Activated T-cell treated with anti-CD3 and anti-CD28 coated beads, Interleukin-2, amount 50 U/mL, for 4 hours (primary cell): ENCODE measurements around the gene SNX25. TPM values are rescaled to one million over a fixed set of nuclear protein-coding genes. Genes with fewer than 3 reads are reported as not detected.

Experiments used
- ATAC-seq, 2 donors: fragments of 200-7000 bp; cut with Tn5 transposase; one replicate each; pipeline ENCODE4 v1.10.0; 2021
- DNase-seq: peaks from one replicate; pipeline ENCODE4 v3.0.0-alpha.2; 2020
- H3K27me3 Mint-ChIP-seq: one replicate; pipeline ENCODE4 v1.8.0; 2021; ENCODE audit warnings: low read depth, mixed read lengths
- H3K36me3 Mint-ChIP-seq: one replicate; pipeline ENCODE4 v1.8.0; 2022; ENCODE audit warnings: mixed read lengths; ENCODE audit not compliant: insufficient read depth
- H3K4me1 Mint-ChIP-seq: one replicate; pipeline ENCODE4 v1.8.0; 2021; ENCODE audit warnings: low read depth, mixed read lengths
- H3K4me3 Mint-ChIP-seq: one replicate; pipeline ENCODE4 v1.8.0; 2021; ENCODE audit warnings: mild to moderate bottlenecking, moderate library complexity, mixed read lengths
- H3K9me3 Mint-ChIP-seq: one replicate; pipeline ENCODE4 v1.8.0; 2021; ENCODE audit warnings: mixed read lengths
- total RNA-seq, 3 donors: library from RNA; stranded (reverse); gene quantifications; one replicate each; pipeline ENCODE4 v1.2.1, GENCODE V29; 2021

SNX25 gene
- total RNA-seq, 3 donors from 2014 or later = 9.5 to 10.9 (median 10.3) TPM

GRCh38 chr4:185213877-185214276, 4.5 kb downstream of the SNX25 start:
- Mint-ChIP-seq H3K4me3 (no peak overlapping the region), H3K9me3 (no peaks in the 10 kb centered on the region), H3K27me3 (no peaks in the 10 kb centered on the region), H3K4me1 (peaks cover 37% of the 10 kb centered on the region), H3K36me3 (no peaks in the 10 kb centered on the region)
- no peak for DNase-seq
- ATAC-seq = no peak

DNA sequence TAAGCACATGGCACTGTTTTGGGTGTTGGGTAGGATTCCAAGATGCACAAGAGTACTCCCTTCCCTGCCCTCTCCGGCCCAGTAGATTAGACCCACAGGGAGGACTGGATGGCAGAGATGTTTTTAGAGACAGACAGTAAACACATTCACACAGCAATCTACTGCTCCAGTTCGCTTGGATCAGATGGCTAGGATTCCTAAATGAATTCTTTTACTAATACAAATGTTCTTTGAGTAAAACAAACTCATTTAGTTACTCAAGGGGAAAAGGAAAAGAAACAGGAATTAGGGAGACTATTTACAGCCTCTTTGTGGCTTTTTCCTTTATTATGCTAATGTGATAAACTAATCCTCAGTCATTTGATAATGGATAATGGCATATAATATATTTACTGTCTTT, 5.9 kb downstream of the SNX25 start:
- Mint-ChIP-seq H3K27me3 (no peaks in the 10 kb centered on the region), H3K36me3 (no peaks in the 10 kb centered on the region), H3K4me3 (no peak overlapping the region), H3K4me1 (peaks cover 39% of the 10 kb centered on the region), H3K9me3 (no peaks in the 10 kb centered on the region)
- DNase-seq = no peak
- ATAC-seq = no peak

DNA sequence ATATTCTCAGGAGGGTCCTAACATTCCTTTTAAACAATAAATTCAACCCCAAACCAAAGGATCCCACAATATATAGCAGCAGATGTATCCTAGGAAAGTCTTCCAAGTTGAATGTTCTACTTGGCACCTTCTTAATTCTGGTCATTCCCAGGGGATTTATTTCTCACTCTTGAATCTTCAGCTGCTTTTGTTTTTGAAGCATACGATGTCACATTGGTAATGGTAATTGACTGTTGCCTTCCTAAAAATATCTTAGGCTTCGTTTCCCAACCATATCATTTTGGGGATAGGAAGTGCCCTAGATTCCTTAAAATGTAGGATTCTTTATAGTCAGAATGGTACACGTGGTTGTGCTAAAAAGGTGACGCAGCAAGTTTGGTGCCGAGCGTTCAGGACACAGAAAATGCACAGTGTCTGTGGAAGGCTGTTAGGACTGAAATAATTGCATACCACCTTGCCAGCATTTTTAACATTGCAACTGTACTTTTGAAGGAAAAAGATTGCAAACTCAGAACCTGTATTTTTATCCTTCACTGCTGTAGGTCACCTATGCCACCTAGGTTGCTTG, 8.1 kb downstream of the SNX25 start:
- DNase-seq (no peak), ATAC-seq (no peak)
- no peaks in the 10 kb centered on the region for H3K9me3 Mint-ChIP-seq
- no peak overlapping the region for H3K4me3 Mint-ChIP-seq
- H3K27me3 Mint-ChIP-seq = no peaks in the 10 kb centered on the region
- peaks cover 6% of the 10 kb centered on the region for H3K36me3 Mint-ChIP-seq
- peaks cover 27% of the 10 kb centered on the region for H3K4me1 Mint-ChIP-seq

GRCh38 chr4:185218312-185218711, 8.9 kb downstream of the SNX25 start:
- H3K4me3 Mint-ChIP-seq = no peak overlapping the region
- peaks cover 6% of the 10 kb centered on the region for H3K36me3 Mint-ChIP-seq
- ATAC-seq (no peak), DNase-seq (no peak)
- H3K4me1 Mint-ChIP-seq = peaks cover 23% of the 10 kb centered on the region
- H3K27me3 Mint-ChIP-seq = no peaks in the 10 kb centered on the region
- H3K9me3 Mint-ChIP-seq = no peaks in the 10 kb centered on the region

DNA sequence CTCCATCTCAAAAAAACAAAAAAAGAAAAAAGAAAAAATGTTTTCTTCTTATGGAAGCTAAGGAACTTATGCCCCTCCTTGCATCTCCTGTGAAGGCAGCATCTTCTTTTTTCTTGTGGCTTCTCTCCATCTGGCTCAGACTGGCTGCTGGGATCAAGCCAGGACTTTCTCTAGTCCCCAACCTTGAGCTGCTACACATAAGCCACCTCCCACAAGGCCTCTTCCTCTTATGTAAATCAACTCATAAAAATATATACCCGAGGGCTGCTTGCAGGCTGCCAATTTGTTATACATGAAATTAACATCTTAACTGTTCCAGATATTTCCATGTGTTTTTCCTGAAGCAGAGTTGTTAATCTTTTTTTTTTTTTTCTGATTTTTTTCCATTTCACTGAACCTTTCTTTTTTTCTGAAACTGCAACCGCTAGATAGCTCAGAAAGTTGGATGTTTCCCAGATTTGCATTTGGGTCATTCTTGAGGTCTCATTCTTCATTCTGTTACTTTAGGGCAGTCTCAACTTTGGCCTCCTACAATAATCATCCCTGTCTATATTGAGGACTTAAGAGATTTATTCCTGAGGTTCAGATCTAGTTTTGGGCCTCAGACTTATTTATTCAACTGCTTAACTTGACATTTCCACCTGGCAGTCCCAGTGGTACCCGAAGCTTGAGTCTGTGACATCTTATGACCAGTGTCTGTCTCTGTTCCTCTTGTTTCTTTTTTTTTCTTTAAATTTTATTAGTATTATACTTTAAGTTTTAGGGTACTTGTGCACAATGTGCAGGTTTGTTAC, 10.3 kb downstream of the SNX25 start:
- Mint-ChIP-seq H3K4me1 (peaks cover 19% of the 10 kb centered on the region), H3K9me3 (no peaks in the 10 kb centered on the region), H3K27me3 (no peaks in the 10 kb centered on the region), H3K36me3 (peaks cover 6% of the 10 kb centered on the region), H3K4me3 (no peak overlapping the region)
- no peak for ATAC-seq
- DNase-seq = no peak

GRCh38 chr4:185221491-185221890, 12.1 kb downstream of the SNX25 start:
- Mint-ChIP-seq H3K27me3 (no peaks in the 10 kb centered on the region), H3K4me1 (peaks cover 19% of the 10 kb centered on the region), H3K4me3 (no peak overlapping the region), H3K9me3 (no peaks in the 10 kb centered on the region), H3K36me3 (peaks cover 6% of the 10 kb centered on the region)
- ATAC-seq = no peak
- DNase-seq = no peak

DNA sequence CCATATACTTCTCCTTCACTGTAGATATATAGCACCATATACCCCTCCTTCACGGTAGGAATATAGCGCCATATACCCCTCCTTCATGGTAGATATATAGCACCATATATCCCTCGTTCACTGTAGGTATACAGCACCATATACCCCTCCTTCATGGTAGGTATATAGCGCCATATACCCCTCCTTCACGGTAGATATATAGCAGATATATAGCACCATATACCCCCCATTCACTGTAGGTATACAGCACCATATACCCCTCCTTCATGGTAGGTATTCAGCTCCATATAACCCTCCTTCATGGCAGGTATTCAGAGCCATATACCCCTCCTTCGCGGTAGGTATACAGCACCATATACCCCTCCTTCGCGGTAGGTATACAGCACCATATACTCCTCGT, 12.5 kb downstream of the SNX25 start:
- Mint-ChIP-seq H3K4me3 (no peak overlapping the region), H3K4me1 (peaks cover 15% of the 10 kb centered on the region), H3K27me3 (no peaks in the 10 kb centered on the region), H3K9me3 (no peaks in the 10 kb centered on the region), H3K36me3 (peaks cover 6% of the 10 kb centered on the region)
- ATAC-seq (no peak), DNase-seq (no peak)

GRCh38 chr4:185222598-185222997, 13.2 kb downstream of the SNX25 start:
- H3K9me3 Mint-ChIP-seq = no peaks in the 10 kb centered on the region
- H3K36me3 Mint-ChIP-seq = peaks cover 6% of the 10 kb centered on the region
- peaks cover 13% of the 10 kb centered on the region for H3K4me1 Mint-ChIP-seq
- H3K4me3 Mint-ChIP-seq = no peak overlapping the region
- ATAC-seq (no peak), DNase-seq (no peak)
- H3K27me3 Mint-ChIP-seq = no peaks in the 10 kb centered on the region

GRCh38 chr4:185224597-185224996, 15.2 kb downstream of the SNX25 start:
- H3K9me3 Mint-ChIP-seq = no peaks in the 10 kb centered on the region
- no peaks in the 10 kb centered on the region for H3K27me3 Mint-ChIP-seq
- ATAC-seq (no peak), DNase-seq (no peak)
- H3K4me1 Mint-ChIP-seq = peaks cover 9% of the 10 kb centered on the region
- no peak overlapping the region for H3K4me3 Mint-ChIP-seq
- peaks cover 6% of the 10 kb centered on the region for H3K36me3 Mint-ChIP-seq

GRCh38 chr4:185225940-185226339, 16.5 kb downstream of the SNX25 start:
- Mint-ChIP-seq H3K4me1 (peaks cover 6% of the 10 kb centered on the region), H3K4me3 (no peak overlapping the region), H3K9me3 (no peaks in the 10 kb centered on the region), H3K36me3 (peaks cover 6% of the 10 kb centered on the region), H3K27me3 (no peaks in the 10 kb centered on the region)
- no peak for ATAC-seq
- DNase-seq = no peak

- H3K36me3 Mint-ChIP-seq = no peaks in the 10 kb centered on the region
- DNase-seq (no peak), ATAC-seq (no peak)
- no peak overlapping the region for H3K4me3 Mint-ChIP-seq
- no peaks in the 10 kb centered on the region for H3K27me3 Mint-ChIP-seq
- peaks cover 6% of the 10 kb centered on the region for H3K4me1 Mint-ChIP-seq
- H3K9me3 Mint-ChIP-seq = no peaks in the 10 kb centered on the region
These were observed 17.7 kb downstream of the SNX25 start for GRCh38 chr4:185227131-185227551.

GRCh38 chr4:185227713-185228278, 18.4 kb downstream of the SNX25 start:
- Mint-ChIP-seq H3K4me3 (no peak overlapping the region), H3K9me3 (no peaks in the 10 kb centered on the region), H3K4me1 (peaks cover 11% of the 10 kb centered on the region), H3K36me3 (no peaks in the 10 kb centered on the region), H3K27me3 (no peaks in the 10 kb centered on the region)
- no peak for ATAC-seq
- no peak for DNase-seq

DNA sequence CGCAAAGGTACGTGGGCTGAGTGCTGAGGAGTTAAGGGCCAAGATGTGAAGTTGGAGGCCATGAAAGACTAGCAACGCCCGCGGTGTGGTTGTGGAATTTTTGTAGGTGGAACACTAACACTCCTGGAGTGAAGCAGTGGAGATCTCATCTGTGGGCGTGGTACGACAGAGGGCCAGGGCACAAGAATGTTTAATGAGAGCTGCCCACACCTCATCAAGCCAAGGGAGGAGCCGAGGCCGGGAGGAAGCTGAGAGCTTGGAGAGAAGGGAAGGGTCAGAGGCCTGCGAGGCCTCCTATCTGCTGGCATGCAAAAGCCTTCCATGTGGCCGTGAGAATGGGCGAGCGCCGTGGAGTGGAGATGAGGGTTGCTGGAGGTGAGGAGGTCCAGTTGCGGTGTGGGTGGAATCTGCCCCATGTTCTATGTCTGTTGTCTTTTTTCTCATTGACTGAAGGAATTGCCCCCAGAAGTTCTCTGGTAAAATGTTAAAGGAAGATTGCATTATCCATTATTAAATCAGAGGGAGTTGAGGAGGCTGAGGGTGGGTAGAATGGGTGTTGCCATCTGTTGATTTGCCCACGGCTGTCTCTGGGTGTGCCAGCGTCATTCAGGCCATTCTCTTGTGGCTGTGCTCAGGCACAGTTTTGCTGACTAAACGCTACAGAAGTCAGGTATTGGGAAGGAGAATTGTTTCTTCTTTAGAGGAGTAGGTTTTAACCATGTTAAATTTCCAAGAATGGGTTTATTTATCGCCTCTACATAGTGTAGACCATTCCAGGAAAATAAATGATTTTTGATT, 19.8 kb downstream of the SNX25 start:
- no peak overlapping the region for H3K4me3 Mint-ChIP-seq
- no peaks in the 10 kb centered on the region for H3K27me3 Mint-ChIP-seq
- DNase-seq (no peak), ATAC-seq (no peak)
- H3K36me3 Mint-ChIP-seq = no peaks in the 10 kb centered on the region
- H3K4me1 Mint-ChIP-seq = peaks cover 11% of the 10 kb centered on the region
- no peaks in the 10 kb centered on the region for H3K9me3 Mint-ChIP-seq

DNA sequence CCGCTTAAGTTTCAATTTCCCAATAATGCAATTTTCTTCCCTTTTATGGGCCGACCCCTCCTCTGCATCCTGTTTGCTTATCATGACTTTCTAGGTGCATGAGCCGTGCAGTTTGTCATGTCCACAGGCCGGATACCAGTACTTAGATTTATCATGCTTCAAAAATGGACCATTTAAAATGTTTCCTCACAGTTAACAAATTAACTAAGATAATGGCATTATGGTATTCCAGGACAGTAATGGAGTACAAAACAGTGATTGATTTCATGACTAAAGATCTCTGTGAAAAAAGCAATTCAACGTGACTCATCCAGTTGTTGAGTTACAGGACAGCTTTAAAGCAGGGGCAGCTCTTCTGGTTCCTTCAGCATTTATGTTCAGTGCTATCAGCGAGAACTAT, 23.0 kb downstream of the SNX25 start:
- Mint-ChIP-seq H3K9me3 (no peaks in the 10 kb centered on the region), H3K27me3 (no peaks in the 10 kb centered on the region), H3K4me3 (no peak overlapping the region), H3K36me3 (no peaks in the 10 kb centered on the region), H3K4me1 (peaks cover 12% of the 10 kb centered on the region)
- no peak for ATAC-seq
- no peak for DNase-seq
